ENCODE data around the gene PAFAH2. TPM values are rescaled to one million over a fixed set of nuclear protein-coding genes. Genes with fewer than 3 reads are reported as not detected.
A peak's percentile ranks its signal among the peaks of the same experiment; 100 is the strongest.

PAFAH2 gene
- total RNA-seq, 1 donor from 2014 or later, result 11.3 TPM

DNA sequence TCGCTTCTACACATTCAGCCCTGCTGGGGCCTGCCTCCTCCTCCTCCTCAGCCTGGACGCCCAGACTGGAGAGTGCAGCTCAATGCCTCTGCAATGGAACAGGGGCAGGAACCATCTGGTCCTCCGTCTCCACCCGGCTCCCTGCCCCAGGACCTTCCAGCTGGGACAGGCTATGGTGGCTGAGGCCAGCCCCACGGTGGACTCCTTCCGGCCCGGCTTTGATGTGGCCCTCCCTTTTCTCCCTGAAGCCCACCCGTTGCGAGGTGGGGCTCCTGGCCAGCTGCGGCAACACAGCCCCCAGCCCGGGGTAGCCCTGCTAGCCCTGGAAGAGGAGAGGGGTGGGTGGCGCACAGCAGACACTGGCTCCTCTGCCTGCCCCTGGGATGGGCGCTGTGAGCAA is 25.1 kb upstream of the PAFAH2 start:
- no peaks in the 10 kb centered on the region for H3K36me3 ChIP-seq (ENCODE audit: control insufficient read depth, insufficient read depth, low read length)
- H3K27me3 ChIP-seq (ENCODE audit: control insufficient read depth, insufficient read depth, low read length), result peaks cover 3% of the 10 kb centered on the region
- no peak overlapping the region for H3K4me3 ChIP-seq (ENCODE audit: low read depth, low read length)
- FAIRE-seq (no peak), DNase-seq (ENCODE audit: low read depth) (no peak)
- no peak for TF ChIP-seq CTCF (IDR thresholded peaks at IDR 0.05; ENCODE audit: insufficient read depth, low read length, severe bottlenecking)

GRCh38 chr1:26022404-26022779 is 24.5 kb upstream of the PAFAH2 start:
- no peaks in the 10 kb centered on the region for H3K36me3 ChIP-seq (ENCODE audit: control insufficient read depth, insufficient read depth, low read length)
- no peak for FAIRE-seq
- no peak overlapping the region for H3K4me3 ChIP-seq (ENCODE audit: low read depth, low read length)
- no peak for TF ChIP-seq CTCF (IDR thresholded peaks at IDR 0.05; ENCODE audit: insufficient read depth, low read length, severe bottlenecking)
- peaks cover 3% of the 10 kb centered on the region for H3K27me3 ChIP-seq (ENCODE audit: control insufficient read depth, insufficient read depth, low read length)
- no peak for DNase-seq (ENCODE audit: low read depth)

DNA sequence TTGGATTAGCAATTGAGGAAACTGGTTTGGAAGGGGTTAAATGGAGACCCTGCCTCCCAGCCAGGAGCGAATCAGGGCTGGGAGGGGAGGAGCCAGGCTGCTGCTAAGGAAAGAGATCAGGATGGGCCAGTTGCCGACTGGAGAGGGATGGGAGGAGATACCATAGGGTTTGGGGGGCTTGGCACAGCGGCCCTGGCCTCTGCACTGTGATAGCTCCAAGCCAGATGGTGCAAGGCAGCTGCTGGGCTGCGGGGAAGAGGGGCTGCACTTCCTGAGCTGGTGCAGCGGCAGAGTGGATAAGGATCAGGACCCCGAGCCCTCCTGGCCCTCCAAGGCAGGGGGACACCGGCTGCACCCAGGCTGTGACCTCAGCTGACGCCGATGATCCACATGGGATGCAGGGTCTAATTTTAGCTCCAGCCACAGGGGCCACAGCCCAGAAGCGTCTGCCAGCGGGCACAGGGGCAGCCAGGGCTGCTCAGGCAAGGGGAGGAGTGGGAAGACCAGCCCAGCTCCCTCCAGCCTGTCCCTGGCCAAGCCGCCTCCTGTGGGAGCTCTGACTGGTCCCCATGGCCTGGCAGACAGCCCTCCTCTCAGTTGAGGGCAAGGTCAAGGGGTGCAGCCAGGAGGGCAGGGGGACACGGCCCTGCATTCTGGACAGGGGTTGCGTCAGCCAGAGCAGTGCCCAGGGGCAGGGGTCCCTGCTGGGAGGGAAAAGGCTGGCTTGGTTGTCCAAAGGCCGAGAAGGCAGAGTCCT is 24.0 kb upstream of the PAFAH2 start, which contains the start of gene EXTL1:
Gene EXTL1 (plus strand): TSS at position 129 of the 757 bp plus-strand sequence. CDS start 872 bp downstream, outside the sequence.
- FAIRE-seq (no peak), DNase-seq (ENCODE audit: low read depth) (no peak)
- Histone ChIP-seq H3K27me3 (ENCODE audit: control insufficient read depth, insufficient read depth, low read length) (peaks cover 3% of the 10 kb centered on the region), H3K36me3 (ENCODE audit: control insufficient read depth, insufficient read depth, low read length) (no peaks in the 10 kb centered on the region), H3K4me3 (ENCODE audit: low read depth, low read length) (no peak within 1 kb of the TSS)
- TF ChIP-seq CTCF (IDR thresholded peaks at IDR 0.05; ENCODE audit: insufficient read depth, low read length, severe bottlenecking), result no peak

DNA sequence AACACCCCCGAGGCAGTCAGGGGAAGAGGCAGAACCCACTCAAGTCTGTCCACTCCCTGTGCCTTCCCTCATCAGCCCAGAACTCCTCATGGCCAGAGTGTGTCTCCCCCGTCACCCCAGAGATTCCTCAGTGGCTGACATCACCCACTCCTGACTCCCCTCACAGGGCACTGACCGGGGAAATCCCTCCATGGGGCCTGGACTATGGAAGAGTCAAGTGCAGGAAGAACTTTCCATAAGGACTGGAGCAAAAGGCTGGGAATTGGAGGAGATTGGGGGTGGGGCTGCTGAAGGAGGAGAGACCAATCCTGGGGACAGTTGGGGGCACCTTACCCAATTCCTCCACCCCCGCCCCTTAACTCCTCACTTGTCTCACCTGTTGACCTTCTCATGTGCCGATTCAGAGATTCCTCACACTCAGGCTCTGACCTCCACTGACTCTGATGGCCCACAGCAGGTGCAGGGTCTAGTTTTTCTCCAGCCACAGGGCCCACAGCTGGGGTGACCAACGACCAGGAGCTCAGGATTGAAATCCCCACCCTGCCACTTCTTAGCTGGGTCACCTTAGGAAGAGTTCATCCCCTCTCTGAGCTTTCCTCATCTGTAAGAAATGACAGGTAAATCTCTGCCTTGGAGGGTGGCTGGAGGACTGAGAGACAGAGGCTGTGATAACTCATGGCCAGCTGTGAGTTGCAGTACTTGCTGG is 23.2 kb upstream of the PAFAH2 start:
- Histone ChIP-seq H3K4me3 (ENCODE audit: low read depth, low read length) (no peak overlapping the region), H3K36me3 (ENCODE audit: control insufficient read depth, insufficient read depth, low read length) (no peaks in the 10 kb centered on the region), H3K27me3 (ENCODE audit: control insufficient read depth, insufficient read depth, low read length) (peaks cover 3% of the 10 kb centered on the region)
- peak; percentile 55 for FAIRE-seq
- no peak for DNase-seq (ENCODE audit: low read depth)
- no peak for TF ChIP-seq CTCF (IDR thresholded peaks at IDR 0.05; ENCODE audit: insufficient read depth, low read length, severe bottlenecking)

GRCh38 chr1:26020330-26020768 is 22.5 kb upstream of the PAFAH2 start:
- no peaks in the 10 kb centered on the region for H3K36me3 ChIP-seq (ENCODE audit: control insufficient read depth, insufficient read depth, low read length)
- no peak overlapping the region for H3K4me3 ChIP-seq (ENCODE audit: low read depth, low read length)
- no peak for TF ChIP-seq CTCF (IDR thresholded peaks at IDR 0.05; ENCODE audit: insufficient read depth, low read length, severe bottlenecking)
- FAIRE-seq, result no peak
- no peak for DNase-seq (ENCODE audit: low read depth)
- H3K27me3 ChIP-seq (ENCODE audit: control insufficient read depth, insufficient read depth, low read length), result peaks cover 3% of the 10 kb centered on the region
